CD4-positive, alpha-beta T cell treated with Interleukin-6 at 100 ng/mL for 8 hours (primary cell): Measurements from ENCODE around the gene PPP1R14C.

Source experiments
- DNase-seq: peaks from one replicate; pipeline ENCODE4 v3.0.0-alpha.2; 2020; ENCODE audit warnings: mixed read lengths, low spot score

PPP1R14C gene

DNA sequence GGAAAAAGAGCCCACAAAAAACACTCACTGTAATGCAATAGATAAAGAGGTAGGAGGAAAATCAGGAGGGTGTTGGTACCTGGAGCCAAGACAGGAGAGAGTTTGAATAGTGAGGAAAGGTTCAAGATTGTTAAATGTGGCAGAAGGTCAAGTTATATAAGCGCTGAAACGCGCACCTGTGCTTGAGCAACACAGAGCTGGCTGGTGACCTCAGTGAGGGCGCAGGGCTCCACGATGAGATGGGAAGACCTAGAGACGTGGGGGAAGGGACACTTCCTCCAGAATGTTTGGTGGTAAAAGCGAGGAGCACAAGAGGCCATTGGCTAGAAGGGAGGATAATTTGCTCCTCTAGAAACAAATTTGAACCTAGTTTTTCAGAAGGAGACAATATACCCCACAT, 4.2 kb upstream of the PPP1R14C start:
- DNase-seq, result no peak

DNA sequence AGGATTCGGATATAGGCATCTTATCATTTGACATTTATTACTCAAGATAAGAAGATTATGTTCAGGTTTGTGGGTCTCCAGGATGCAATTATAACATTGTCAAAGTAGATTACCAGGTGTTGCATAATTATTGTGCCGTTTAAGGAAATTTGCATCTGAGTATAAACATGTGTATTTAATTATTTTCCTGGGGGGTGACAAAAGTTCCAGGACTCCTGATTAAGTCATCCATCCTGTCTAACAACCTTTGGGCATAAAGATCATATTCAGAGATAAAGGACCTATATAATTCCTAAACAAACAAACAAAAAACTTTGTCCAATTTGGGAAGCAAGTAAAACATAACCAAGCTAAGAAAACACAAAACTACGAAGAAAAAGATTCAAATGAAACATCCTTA, 3.3 kb upstream of the PPP1R14C start:
- DNase-seq, result no peak

DNA sequence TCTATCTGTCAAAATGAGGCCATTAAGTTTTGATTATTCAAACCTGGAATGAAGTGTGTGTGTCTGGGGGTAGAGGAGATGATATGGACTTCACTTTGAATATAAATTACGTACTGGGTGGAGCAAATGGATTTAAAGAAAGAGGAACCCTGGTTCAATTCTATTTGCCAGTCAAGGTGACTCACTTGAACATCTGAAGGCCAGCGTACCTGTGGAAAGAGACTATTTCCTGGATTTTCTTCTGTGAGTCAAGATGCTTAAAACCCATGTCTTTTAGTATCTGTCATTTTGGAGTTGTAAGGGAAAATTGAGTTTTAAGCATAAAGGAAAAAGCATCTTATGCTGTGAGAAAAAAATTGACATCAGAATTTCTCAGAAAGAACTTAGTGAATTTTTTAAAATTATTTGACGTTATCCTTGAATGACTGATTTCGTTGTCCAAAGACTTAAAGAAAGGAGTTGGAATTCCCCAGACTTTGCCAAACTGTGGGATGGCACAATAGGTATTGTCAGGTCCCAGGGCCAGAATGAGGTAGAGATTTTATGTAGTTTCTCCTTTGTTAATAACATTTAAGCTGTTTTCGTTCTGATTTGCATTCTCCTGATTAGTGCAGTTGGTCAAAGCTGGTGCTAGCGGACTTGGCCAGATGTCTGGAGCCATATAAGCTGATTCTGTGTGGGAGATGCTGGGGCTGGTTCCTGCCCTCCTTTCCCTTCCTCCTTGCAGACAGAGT, 2.4 kb upstream of the PPP1R14C start:
- no peak for DNase-seq

DNA sequence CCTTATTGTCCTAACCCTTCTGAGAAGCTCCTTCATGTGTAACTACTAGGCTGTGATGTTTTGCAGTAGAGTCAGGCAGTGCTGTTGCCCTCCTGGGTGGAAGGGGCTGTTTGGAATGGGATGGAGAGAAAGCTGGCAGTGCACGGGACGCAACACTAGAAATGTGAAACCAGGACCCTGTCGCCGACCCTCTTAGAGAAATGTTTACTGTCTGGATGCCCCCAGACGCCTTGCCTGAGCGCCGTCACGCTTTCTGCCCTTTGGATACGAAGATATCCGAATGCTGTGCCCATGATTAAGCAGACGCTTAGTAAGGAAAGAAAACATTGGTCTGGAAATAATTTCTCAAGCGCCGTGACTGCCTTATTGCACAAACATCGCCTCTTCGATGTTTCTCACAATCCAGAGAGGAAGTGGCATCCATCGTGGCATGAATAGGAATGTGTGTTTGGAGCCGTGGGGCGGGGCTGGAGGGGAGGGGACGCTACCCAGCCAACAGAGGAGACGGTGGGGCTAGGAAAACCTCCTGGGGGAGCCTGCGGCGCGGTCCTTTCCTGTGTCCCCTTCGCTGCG, 661 bp upstream of the PPP1R14C start:
- DNase-seq, result no peak

DNA sequence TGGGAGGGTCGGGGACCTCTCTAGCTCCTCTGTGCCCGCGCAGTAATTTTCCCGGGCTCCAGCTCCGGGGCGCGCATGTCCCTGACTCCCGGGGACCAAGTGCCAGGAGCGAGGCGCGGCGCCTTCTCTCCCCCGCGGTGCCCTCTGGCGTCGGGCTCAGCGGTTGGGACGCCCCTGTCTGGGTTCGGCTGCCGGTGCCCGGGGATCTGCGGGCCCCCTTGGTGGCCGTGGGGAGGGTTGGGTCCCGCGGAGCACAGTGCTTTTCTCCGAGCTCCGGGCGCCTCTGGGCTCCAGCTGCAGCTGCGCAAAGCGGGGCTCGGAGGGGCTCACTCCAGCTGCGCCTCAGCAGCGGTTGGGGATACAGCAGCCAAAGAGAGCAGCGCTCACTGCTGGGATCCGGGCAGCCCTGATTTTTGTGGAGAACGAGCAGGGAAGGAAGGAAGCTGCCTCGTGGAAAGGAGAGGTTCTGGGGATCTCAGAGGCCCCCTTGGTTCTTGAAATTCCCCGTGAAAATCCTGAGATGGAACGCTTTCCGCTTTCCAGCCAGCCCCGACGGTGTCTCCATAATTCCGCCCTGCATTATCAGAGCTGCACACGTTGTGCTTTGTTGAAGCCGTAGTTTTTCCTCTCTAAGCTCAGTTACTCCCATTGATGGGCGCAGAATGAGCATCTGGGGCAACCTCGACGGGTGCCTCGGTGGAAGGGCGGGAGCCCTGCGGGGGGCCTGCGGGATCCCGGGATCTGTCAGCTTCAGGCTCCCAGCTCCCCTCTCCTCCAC, 861 bp downstream of the PPP1R14C start:
- no peak for DNase-seq

DNA sequence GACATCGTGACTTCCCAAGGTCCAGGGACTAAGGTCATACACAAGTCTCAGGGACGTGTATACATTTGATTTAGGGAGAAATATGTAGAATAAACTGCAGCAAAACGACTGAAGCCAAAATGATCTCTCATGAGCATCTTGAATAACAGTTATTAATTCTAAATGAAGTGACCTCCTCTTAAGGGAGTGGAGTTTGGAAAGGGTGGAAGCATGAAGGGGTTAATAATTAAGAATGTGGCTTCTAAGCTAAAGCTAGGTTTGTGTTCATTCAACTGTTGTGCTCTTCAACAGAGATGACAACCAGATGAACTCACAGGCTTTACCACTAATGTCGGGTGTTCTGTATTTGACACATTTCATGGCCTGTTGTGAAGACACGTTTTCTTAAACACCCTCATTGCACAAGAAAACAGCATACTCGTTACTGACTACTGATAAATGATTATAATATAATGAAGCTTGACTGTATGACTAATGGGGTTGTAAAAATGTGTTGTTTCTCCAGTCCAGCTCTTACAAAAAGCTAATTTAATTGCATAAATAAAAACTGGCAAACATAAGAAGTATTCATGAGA, 1.5 kb downstream of the PPP1R14C start:
- no peak for DNase-seq

DNA sequence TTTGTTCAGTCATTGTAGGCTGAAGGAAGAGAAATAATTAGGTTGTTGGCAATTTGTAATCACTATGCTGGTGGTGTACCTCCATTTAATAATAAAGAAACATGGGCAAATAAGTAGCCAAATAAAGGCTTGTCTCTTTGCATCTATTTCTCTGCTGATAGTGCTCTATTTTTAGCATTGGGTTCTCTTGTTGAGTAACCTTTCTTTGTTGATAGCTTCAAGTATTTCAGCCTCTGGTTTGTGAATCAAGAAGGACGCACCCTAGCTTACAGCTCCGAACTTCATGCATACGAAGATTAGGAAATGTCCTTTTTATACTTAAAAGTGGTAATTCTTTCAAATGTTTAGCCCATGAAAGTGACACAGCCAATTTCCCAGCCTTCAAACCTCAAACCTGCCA, 2.6 kb downstream of the PPP1R14C start:
- DNase-seq, result no peak

DNA sequence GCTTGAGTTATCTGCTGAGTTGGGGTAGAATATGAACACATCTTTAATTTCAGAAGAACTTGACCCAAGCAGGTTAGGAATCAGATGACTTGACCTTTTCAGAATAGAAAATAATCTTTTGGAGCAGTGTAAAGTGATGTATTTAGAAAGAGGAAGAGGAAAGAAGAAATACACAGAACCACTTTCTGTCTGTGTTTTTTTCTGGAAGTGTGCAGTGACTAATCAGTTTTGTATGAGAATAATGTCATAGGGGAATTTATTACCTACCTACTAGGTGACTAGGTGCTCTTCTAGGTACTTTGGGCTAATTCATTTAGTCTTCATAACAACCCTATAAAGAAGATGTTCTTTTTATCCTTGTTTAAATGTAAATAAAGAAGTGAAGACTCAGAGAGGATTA, 3.0 kb downstream of the PPP1R14C start:
- DNase-seq, result no peak

DNA sequence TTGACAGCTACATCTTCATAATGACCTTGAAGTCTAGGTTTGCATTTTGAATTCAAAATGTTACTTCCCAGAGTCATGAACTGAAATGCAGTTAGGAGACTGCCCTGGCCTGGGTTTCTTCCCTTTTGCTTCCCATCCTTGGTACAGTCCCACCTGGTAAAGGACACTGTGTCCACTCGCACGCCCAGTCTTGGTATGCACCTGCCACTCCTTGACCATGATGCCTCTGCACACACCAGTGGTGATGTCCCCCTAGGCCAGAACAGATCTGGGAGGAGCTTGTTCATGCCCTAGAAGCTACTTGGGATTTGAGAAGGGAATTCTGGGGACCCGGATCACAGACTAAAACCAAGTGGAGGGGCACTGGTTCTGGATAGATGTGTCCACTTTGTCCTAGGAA, 3.6 kb downstream of the PPP1R14C start:
- DNase-seq, result no peak

DNA sequence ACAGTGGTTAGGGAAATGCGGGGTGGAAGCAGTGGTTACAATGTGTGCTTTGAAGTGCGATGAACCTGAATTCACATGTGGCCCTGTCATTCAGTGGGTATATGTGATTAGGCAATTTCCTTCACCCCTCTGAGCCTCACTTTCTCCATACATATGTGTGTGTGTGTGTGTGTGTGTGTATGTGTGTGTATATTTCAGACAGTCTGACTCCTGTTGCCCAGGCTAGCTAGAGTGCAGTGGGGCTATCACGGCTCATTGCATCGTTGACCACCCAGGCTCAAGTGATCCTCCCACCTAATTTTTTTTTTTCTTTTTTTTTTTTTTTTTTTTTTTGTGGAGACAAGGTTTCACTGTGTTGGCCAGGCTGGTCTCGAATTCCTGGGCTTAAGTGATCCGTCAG, 6.3 kb downstream of the PPP1R14C start:
- DNase-seq, result no peak

DNA sequence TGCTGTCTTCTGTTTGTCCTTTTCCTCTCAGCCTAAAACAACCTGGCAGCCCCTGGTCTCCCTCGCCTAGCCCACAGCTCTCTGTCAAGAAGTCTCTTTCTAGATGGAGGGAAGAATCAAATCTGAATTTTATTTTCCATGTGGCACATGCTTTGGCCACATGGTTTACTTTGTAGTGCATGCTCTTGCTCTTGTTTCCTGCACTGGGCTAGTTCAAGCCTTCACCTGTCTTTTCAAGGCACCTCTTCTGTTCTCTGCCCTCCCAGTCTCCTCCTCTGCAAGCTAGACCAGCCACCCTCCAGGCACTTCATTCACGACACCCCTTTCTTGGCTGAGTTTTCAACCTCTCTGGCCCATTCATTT, 7.6 kb downstream of the PPP1R14C start:
- no peak for DNase-seq

DNA sequence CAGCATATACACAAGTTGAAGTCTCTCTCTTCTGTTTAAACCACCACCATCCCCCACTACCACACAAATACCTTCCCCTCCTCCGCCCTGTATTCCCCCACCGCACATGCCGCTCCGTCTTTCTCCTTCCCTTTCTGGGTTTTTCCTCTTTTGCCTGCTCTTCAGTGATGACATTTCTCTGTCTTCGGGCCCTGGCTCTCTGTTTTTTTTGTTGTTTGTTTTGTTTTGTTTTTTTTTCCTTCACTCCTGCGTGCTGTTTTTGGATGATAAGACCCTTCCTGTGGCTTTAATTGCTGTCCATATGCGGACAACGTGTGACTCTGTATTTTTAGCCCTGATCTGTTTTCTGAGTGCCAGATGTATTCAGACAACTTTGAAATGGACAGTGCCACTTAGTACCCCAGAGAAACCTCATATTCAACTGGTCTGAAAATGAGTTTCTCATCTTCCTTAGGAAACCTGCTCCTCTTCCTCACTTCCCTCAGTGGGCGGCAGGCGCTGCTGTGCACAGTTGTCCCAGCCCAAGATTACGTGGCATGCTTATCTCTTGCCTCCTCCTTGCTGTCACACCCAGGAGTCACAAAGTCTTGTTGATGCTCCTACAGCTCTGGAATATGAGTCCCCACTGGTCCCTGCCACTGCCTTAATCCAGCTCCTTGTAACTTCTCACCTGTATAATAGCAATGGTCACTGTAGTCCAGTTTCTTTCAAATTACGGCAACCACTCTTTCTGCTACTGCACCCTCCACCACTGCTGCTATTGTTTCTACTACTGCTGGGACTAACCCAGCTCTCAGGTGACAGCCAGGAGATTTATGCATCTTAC, 8.2 kb downstream of the PPP1R14C start:
- no peak for DNase-seq

DNA sequence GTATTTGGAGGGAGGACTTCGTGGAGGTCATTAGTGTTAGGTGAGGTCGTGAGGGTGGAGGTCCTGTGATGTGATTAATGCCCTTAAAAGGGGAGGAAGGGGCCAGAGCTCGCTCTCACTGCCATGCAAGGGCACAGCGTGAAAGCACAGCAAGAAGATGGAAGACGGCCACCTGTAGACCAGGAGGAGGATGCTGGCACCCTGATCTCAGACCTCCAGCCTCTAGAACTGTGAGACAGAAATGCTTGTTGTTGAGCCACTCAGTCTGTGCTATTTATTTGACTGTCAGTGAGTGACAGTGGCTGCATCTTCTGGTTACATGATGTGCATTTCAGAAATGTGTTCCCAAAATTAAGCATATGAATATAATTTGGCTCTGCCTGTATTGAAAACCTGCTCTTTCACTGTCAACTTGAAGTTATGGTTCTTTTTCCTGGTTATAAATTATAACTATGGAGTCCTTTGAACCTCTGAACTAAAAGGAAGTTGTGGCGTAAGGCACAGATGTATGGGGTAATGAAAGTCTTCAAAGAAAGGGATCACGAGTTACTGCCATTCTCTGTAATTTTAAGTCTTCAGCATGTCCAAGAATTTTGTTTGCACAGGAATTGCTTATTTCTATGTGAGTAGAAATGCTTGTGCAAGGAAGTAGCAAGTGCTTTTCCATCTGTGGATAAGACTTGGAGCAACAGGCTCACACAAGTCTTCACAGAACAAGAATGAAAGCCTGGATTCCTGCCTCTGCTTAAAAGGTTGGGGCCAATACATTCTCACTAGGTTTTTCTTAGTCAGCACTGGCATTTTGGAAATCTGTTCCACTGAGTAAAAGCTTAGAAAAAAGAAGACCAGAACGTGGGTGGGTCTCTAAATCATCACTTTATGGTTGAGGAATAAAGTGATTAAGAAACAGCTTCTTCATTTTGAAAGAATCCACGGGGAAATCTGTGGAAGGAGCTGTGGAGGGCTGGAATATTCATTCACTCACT, 10.3 kb downstream of the PPP1R14C start:
- DNase-seq, result no peak

DNA sequence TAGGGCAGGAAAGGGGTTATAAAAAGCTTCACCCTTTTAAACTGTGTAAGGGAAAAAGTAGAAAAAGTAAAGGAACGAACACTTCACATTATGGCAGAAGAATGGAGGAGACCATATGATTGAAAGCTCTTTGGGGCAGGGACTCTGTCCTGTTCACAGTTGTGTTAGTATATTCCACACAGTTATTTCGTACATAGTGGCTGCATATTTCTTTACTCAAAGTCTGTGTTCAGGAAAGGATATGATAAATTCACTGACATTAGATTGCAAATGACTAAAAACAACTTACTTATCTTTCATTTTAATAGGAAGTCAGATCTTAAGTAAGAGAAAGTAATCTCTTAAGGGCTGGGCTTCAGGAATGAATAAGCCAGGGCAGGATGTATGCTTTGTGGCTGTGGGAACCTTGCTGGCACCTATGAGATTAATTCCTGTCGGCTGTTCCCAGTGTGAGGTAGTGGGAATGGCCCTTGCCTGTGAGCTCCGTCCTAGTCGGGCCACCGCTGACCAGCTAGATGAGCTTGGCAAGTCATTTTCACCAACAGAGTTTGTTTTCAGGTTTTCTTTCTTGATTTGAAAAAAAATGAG, 11.2 kb downstream of the PPP1R14C start:
- DNase-seq, result no peak

DNA sequence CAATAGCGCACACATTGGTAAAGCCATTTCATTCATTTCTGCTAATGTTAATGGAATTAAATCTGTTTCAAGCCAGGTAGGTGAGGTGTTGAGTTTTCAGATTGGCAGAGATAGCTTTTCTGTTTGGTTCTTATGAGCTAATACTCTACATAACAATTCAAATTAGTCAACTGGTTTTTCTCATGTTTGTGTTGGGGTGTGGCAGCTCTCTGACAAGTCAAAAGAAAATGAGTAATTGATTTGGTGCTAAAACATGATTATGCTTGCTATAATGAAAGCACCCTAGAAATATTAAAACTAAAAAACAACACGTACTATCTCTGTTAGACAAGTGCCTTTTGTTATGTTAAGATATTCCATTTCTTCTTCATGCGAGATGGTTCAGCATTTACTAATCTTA, 13.6 kb downstream of the PPP1R14C start:
- no peak for DNase-seq

DNA sequence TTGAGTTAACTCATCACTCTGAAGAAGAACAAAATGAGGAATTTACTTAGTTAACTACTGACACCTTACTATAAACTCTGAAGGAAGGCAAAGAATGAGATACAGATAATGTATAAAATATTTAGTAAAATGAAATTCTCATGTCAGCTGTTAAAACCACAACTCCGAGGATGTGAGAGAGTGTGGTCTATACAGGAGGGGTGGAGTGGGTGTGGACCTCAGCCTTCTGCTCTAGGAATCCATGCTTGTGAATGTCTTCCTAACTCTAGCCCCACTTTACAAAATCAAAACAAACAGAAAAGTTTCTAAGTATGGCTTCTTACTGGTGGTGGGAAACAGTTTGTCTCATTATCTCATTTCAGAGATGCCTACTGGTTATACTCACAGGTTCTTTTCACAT, 14.2 kb downstream of the PPP1R14C start:
- DNase-seq, result no peak

DNA sequence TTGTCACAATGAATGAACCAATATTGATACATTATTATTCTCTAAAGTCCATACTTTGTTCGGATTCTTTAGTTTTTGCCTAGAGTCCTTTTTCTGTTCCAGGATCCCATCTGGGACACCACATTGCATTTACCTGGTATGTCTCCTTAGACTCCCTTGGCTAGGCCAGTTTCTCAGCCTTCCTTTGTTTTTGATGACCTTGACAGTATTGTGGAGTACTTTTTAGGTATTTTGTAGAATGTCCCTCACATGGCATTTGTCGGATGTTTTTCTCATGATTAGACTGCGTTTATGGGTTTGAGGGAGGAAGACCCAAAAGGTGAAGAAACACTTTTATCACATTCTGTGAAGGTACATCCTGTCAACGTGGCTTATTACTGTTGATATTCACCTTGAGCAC, 16.9 kb downstream of the PPP1R14C start:
- no peak for DNase-seq

DNA sequence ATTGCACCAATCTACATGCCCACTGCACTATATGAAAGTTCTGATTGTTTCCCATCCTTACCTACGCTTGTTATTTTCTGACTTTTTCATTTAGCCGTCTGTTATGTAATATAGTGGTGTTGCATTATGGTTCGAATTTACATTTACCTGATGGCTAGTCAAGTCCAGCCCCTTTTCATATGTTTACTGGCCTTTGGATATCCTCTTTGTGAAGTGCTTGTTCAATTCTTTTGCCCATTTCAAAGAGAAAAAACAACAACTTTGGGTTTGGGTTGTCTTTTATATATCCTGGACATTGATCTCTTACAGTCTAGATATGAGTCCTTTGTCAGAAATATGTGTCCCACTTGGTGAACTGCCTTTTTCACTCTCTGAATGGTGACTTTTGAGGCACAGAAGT, 21.1 kb downstream of the PPP1R14C start:
- DNase-seq, result no peak

DNA sequence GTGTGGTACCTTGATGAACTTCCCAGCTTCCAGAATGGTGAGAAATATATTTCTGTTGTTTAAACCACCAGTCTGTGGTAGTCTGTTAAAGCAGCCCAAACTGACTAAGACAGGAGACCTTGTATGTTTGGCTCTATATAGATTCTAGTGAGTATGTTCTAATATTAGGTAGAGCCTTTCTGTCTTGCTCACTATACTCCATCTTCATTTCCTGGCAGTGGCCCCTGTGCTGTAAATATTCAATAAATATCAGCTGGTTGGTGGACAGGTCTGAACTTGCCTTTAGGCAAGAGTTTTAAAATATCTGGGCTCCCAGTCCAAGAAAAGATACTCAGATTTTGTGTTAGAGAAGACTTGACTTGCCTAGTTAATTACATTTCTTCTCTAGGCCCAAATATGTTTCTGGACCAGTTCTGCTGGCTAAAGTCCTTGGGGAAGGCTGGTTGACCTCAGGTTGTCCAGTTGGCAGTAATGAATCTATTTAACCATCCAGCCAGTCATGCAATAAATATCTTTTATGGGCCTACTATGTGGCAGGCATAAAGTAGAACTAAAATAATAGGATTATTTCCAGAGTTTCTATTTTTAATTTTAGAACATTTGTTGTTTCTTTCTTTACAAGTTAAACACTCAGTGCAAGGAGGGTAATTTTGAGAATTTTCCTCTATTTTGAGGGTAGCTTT, 22.3 kb downstream of the PPP1R14C start:
- DNase-seq, result no peak

DNA sequence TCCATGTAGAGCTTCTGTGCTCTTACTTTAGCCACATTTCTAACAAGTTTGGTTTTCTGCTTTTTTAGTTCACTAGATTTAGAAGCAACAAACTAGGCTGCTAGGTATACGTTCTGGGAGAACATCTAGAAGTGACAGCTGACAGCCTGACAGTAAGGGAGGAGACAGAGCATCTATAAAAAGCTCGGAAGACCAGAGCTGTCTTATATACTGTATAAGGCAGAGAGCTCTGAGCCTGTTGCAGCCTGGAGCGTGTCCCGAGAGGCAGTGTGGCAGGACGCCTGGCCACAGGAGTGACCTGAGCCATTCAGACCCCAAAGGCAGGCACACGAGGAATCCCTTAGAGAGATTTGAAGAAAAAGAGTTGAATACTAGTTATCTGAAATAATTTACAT, 24.6 kb downstream of the PPP1R14C start:
- no peak for DNase-seq
